Measurements from ENCODE around the gene AGXT. TPM values are rescaled to one million over a fixed set of nuclear protein-coding genes. Genes with fewer than 3 reads are reported as not detected.

AGXT gene
- total RNA-seq, 1 experiment from 2014 or later: not detected

DNA sequence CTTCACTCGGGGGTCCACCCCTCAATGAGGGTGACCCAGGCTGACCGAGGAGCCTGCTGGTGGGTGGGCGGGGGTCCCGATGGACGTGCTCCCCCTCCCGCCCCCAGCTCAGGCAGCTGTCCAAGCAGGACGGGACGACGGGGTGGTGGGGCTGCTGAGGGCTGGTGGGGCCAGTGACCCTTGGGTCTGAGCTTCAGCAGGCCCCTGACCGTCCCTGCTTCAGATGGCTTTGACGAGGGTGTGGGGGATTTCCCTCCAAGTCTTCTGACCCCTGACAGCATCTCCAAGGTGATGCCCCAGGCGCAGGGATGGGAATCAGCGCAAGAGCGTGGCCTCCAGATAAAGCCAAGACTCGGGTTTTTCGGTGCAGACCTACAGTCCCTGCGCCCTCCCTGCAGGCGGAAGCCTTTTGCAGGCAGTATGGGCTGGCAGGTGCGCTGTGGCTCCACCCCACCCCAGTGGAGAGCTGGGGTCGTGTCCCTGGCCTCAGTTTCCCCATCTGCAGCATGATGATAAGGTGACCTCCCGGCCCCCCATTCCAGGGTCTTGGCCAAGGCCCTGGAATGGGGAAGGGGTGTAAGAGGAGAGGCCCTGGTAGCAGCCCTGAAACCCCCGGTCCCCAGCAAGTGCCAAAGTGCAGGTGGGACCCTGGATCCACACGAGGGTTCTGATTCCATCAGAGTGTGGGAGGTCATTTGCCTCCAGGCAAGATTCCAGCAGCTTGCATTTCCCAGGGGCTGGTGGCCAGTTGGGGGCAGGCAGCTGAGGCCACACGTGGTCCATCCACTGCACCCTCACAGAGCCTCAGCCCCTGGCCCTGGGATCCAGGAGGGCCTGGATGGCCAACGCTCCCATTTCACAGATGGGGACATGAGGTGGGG, 46.3 kb downstream of the AGXT start:
- intact Hi-C loops (cut with micrococcal nuclease; ENCODE audit: unreplicated experiment): loop anchor here (5.0 to 10.0 kb wide), 2 partner anchors 53 to 80 kb away; partner anchors contain the start of gene SNED1
- no peak overlapping the region for H3K4me3 Mint-ChIP-seq (ENCODE audit: low read depth, unreplicated experiment)
- H3K9me3 Mint-ChIP-seq (ENCODE audit: low read depth, unreplicated experiment): no peaks in the 10 kb centered on the region
- DNase-seq: no peak
- TF ChIP-seq, protein P1, sequence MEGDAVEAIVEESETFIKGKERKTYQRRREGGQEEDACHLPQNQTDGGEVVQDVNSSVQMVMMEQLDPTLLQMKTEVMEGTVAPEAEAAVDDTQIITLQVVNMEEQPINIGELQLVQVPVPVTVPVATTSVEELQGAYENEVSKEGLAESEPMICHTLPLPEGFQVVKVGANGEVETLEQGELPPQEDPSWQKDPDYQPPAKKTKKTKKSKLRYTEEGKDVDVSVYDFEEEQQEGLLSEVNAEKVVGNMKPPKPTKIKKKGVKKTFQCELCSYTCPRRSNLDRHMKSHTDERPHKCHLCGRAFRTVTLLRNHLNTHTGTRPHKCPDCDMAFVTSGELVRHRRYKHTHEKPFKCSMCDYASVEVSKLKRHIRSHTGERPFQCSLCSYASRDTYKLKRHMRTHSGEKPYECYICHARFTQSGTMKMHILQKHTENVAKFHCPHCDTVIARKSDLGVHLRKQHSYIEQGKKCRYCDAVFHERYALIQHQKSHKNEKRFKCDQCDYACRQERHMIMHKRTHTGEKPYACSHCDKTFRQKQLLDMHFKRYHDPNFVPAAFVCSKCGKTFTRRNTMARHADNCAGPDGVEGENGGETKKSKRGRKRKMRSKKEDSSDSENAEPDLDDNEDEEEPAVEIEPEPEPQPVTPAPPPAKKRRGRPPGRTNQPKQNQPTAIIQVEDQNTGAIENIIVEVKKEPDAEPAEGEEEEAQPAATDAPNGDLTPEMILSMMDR (IDR thresholded peaks at IDR 0.05; ENCODE audit: unreplicated experiment): peak; percentile 14
- CTCF ChIA-PET: interaction anchor here (0.6 to 1.2 kb wide), 16 partner anchors 9 to 235 kb away, joined by 3 to 8 read pairs (median 3); partner anchors contain the start of genes MAB21L4 and PASK
- peaks cover 64% of the 10 kb centered on the region for H3K27me3 Mint-ChIP-seq (ENCODE audit: unreplicated experiment)
- no peaks in the 10 kb centered on the region for H3K36me3 Mint-ChIP-seq (ENCODE audit: insufficient read depth, unreplicated experiment)
- peaks cover 10% of the 10 kb centered on the region for H3K4me1 Mint-ChIP-seq (ENCODE audit: low read depth, unreplicated experiment)
- BruUV-seq (replicated peaks): no TSS peak
- no peak overlapping the region for H3K27ac Mint-ChIP-seq (ENCODE audit: unreplicated experiment)

DNA sequence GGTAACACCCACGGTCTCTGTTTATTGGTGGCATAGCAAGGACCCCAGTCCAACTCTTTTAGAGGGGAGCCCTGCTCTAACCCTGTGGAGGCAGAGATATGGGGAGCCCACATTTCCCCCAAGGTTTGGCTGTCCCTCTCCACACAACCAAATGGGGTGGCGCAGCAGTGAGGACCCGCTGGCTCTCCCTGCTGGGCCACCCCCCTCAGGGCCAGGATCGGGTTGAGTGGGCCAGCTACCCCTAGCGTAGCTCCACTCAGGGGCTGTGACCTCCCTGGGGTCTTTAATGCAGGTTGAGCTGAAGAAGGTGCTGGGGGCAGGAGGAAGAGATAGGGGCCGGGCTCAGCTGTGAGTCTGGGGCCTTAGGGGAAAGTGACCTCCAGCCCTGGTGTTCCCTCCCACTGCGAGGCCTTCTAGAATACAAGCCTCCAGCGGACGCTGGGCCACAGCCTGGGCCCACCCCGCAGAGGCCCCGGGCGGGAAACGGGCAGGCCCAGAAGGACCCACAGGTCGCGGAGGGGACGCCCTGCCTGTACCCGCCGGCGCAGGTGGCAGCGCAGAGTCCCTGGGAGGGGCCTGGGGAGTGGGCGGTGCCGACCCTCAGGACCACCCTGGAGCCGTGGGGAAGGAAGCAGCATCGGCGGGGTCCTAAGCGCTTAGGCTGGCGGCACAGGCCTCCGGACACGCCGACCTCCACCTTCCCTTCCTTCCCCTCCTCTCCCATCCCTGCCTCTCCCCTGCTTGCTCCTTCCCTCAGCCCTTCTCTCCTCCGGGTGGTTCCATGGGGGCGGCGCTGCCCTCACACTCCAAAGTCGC, 47.1 kb downstream of the AGXT start:
- H3K27ac Mint-ChIP-seq (ENCODE audit: unreplicated experiment): no peak overlapping the region
- H3K27me3 Mint-ChIP-seq (ENCODE audit: unreplicated experiment): peaks cover 55% of the 10 kb centered on the region
- no peak overlapping the region for H3K4me3 Mint-ChIP-seq (ENCODE audit: low read depth, unreplicated experiment)
- no peaks in the 10 kb centered on the region for H3K9me3 Mint-ChIP-seq (ENCODE audit: low read depth, unreplicated experiment)
- CTCF ChIA-PET: interaction anchor here (1.1 kb wide), 2 partner anchors 68 to 73 kb away, joined by 3 read pairs; no protein-coding TSS in a partner anchor
- intact Hi-C loops (cut with micrococcal nuclease; ENCODE audit: unreplicated experiment): loop anchor here (10.0 kb wide), 1 partner anchor 79 kb away; the partner anchor contains the start of gene SNED1
- DNase-seq: no peak
- TF ChIP-seq, protein P1 (IDR thresholded peaks at IDR 0.05; ENCODE audit: unreplicated experiment): no peak
- BruUV-seq (replicated peaks): no TSS peak
- H3K36me3 Mint-ChIP-seq (ENCODE audit: insufficient read depth, unreplicated experiment): no peaks in the 10 kb centered on the region
- H3K4me1 Mint-ChIP-seq (ENCODE audit: low read depth, unreplicated experiment): peaks cover 10% of the 10 kb centered on the region

DNA sequence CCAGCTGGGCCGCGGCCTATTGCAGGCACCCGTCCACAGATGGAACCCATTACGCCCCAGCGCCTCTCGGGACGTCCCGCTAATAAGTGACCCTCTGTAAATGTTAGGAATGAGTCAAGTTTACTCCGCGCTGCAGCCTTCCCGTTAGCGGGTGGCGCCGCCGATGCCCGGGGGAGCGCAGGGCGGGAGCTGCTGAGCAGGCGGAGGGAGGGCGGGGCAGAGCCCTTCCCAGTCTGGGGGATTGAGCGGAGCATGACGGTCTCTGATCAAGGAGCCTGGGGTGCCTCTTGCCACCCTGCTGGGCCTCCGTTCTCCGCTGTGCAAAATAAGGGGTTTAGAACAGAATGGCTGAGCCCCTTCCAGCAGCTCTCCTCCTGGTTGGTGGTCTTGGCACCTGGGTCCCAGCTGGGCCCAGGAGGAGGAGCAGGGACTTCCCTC, 48.0 kb downstream of the AGXT start:
- H3K4me1 Mint-ChIP-seq (ENCODE audit: low read depth, unreplicated experiment): peaks cover 10% of the 10 kb centered on the region
- BruUV-seq (replicated peaks): no TSS peak

More for the DNA sequence above, 48.0 kb downstream of the AGXT start:
- H3K36me3 Mint-ChIP-seq (ENCODE audit: insufficient read depth, unreplicated experiment): no peaks in the 10 kb centered on the region
- no peak overlapping the region for H3K4me3 Mint-ChIP-seq (ENCODE audit: low read depth, unreplicated experiment)
- peak; percentile 50 for DNase-seq
- TF ChIP-seq, protein P1 (IDR thresholded peaks at IDR 0.05; ENCODE audit: unreplicated experiment): no peak
- intact Hi-C loops (cut with micrococcal nuclease; ENCODE audit: unreplicated experiment): loop anchor here (10.0 kb wide), 1 partner anchor 78 kb away; the partner anchor contains the start of gene SNED1
- CTCF ChIA-PET: no interaction called here
- no peaks in the 10 kb centered on the region for H3K9me3 Mint-ChIP-seq (ENCODE audit: low read depth, unreplicated experiment)
- no peak overlapping the region for H3K27ac Mint-ChIP-seq (ENCODE audit: unreplicated experiment)
- peaks cover 47% of the 10 kb centered on the region for H3K27me3 Mint-ChIP-seq (ENCODE audit: unreplicated experiment)

Data from Calu3 (cell line).